GM23248 (cell line): Measurements from ENCODE around the gene USP30.

ENCODE experiments used
- EZH2 ChIP-seq: fragments of 200-600 bp; sonication (generic); IDR thresholded peaks from 2 replicates; pipeline ENCODE4 v1.6.1; 2018; ENCODE audit warnings: antibody characterized with exemption, mild to moderate bottlenecking; ENCODE audit not compliant: insufficient read depth, poor library complexity, severe bottlenecking
- EZH2phosphoT487 ChIP-seq: fragments of 200-600 bp; sonication (generic); IDR thresholded peaks from 2 replicates; pipeline ENCODE4 v1.6.1; 2018; ENCODE audit warnings: antibody characterized with exemption, moderate library complexity, mild to moderate bottlenecking, low read depth; ENCODE audit not compliant: insufficient read depth

- TF ChIP-seq EZH2phosphoT487 (no peak), EZH2 (no peak)
These were observed 22.5 kb downstream of the USP30 start for GRCh38 chr12:109074866-109075265.
